GM23248 (cell line): ENCODE results near the gene CD300LG.

ENCODE experiments used
- EZH2 ChIP-seq: fragments of 200-600 bp; sonication (generic); IDR thresholded peaks from 2 replicates; pipeline ENCODE4 v1.6.1; 2018; ENCODE audit warnings: antibody characterized with exemption, mild to moderate bottlenecking; ENCODE audit not compliant: insufficient read depth, poor library complexity, severe bottlenecking
- EZH2phosphoT487 ChIP-seq: fragments of 200-600 bp; sonication (generic); IDR thresholded peaks from 2 replicates; pipeline ENCODE4 v1.6.1; 2018; ENCODE audit warnings: antibody characterized with exemption, moderate library complexity, mild to moderate bottlenecking, low read depth; ENCODE audit not compliant: insufficient read depth

DNA sequence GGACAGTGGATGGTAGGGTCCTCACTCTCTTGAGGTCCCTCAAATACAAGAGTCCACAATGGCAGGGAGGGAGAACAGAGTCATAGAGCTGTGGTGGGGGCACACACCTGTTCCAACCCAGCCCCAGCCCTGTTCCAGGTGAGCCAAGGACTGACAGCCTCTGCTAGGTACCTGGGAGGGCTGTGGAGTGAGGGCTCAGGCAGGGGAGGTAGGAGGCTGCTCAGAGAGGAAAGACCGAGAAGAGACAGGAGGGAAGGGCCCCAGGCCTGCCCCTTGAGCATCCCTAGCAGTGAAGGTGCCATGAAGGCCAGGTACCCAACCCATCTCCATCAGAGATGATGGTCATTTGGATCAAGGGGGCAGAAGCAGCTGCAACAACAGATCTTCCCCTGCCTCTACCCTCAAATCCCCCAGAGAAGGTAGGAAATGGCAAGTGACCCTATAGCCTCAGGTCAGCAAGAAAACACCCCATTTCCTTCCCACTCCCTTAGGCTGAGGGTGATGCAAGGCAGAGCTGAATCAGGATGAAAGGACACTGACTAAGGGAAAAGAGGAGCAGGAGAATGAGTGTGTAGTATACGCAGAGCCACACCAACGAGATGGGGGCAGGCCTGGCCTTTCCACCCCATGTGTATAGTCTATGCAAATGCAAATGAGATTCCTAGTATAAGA lies 28.6 kb downstream of the CD300LG start:
- TF ChIP-seq EZH2 (no peak), EZH2phosphoT487 (no peak)
